Right cardiac atrium (tissue), 5 donors: ENCODE results near the gene HTR1D. TPM values are rescaled to one million over a fixed set of nuclear protein-coding genes. Genes with fewer than 3 reads are reported as not detected.

Experiments
- polyA plus RNA-seq: library from polyadenylated mRNA; stranded (reverse); fragments of 200-250 nt; gene quantifications from one replicate; pipeline ENCODE4 v1.2.3, GENCODE V29; 2013
- total RNA-seq, 4 donors: library from RNA; stranded (reverse); fragmentation: NEBNext Ultra II Directional; extraction: Animal tissue kit (Norgen Biotek cat#: 25700); gene quantifications; one replicate each; pipeline ENCODE4 v1.2.1, GENCODE V29; 2021
- donor health status: healthy with polysubstance abuse.
- donor health status: DM: no; HTN: yes; CAD: no.
- donor health status: DM: no; HTN: no; CAD: no.
- donor health status: DM: no; HTN: yes; CAD: no; lungs with severe emphysema.
- donor health status: DM: yes; HTN: yes; CAD: no.

Gene HTR1D
- total and polyA plus RNA-seq, 5 donors = 0.05 TPM; not detected in 4

Other genes starting within 250 kb of the HTR1D start
- not detected for gene LACTBL1, start 244.6 kb downstream of the HTR1D start, total RNA-seq
- not detected for gene LACTBL1, start 244.6 kb downstream of the HTR1D start, polyA plus RNA-seq
- not detected for gene TEX46, start 201.7 kb downstream of the HTR1D start, total RNA-seq
- not detected for gene TEX46, start 201.7 kb downstream of the HTR1D start, polyA plus RNA-seq
- gene KDM1A, start 198.0 kb downstream of the HTR1D start, total RNA-seq = 10 to 100 TPM; 29.1 to 34.4 (median 32.6) TPM
- 22.9 TPM for gene KDM1A, start 198.0 kb downstream of the HTR1D start, polyA plus RNA-seq
- 10 to 100 TPM; 33.2 to 61.9 (median 42.4) TPM for gene LUZP1, start 48.6 kb downstream of the HTR1D start, total RNA-seq
- gene LUZP1, start 48.6 kb downstream of the HTR1D start, polyA plus RNA-seq = 9.5 TPM
- 10 to 100 TPM; 59.8 to 73.7 (median 62.1) TPM for gene HNRNPR, start 126.8 kb upstream of the HTR1D start, total RNA-seq
- 50.8 TPM for gene HNRNPR, start 126.8 kb upstream of the HTR1D start, polyA plus RNA-seq
- gene ZNF436, start 152.3 kb upstream of the HTR1D start, total RNA-seq = 10 to 100 TPM; 11.3 to 13.8 (median 12.7) TPM
- gene ZNF436, start 152.3 kb upstream of the HTR1D start, polyA plus RNA-seq = 4.4 TPM
- 10 to 100 TPM; 36.4 to 79.5 (median 49.1) TPM for gene TCEA3, start 207.2 kb upstream of the HTR1D start, total RNA-seq
- 48.7 TPM for gene TCEA3, start 207.2 kb upstream of the HTR1D start, polyA plus RNA-seq